Measurements from ENCODE around the gene PDZD4.

GRCh38 chrX:153879741-153880439 is 49.5 kb upstream of the PDZD4 start:
- no peak for TF ChIP-seq EZH2 (optimal IDR thresholded peaks at IDR 0.05; ENCODE audit: low read depth, low read length)
- TF ChIP-seq CTCF (IDR thresholded peaks at IDR 0.05; ENCODE audit: low read length) = no peak
